A549 (cell line): ENCODE results near the gene SMYD1. TPM values are rescaled to one million over a fixed set of nuclear protein-coding genes. Genes with fewer than 3 reads are reported as not detected.

Source experiments
- ATAC-seq, 2 experiments: fragments of 200-7000 bp in 1 of 2; fragments of >200 bp in 1 of 2; cut with Nextera tagmentation in 1 of 2; cut with Tn5 transposase in 1 of 2; 3 replicates each; pipeline versions ENCODE4 v1.8.0 to v1.9.1; 2018 to 2020; ENCODE audit warnings: mild to moderate bottlenecking in 1 of 2, moderate library complexity in 1 of 2
- CTCF ChIA-PET: fragments of 300-600 bp; sonication (Branson Sonifier 250); formaldehyde crosslinking; extraction: SDS; loops from one replicate; lab custom pipeline; 2021; ENCODE audit warnings: antibody characterized with exemption, inconsistent platforms; lab: Yijun Ruan, JAX
- POLR2A ChIA-PET: fragments of 350-600 bp; formaldehyde crosslinking; extraction: SDS; loops from one replicate; lab custom pipeline; 2021; ENCODE audit warnings: antibody characterized with exemption, inconsistent platforms; lab: Yijun Ruan, JAX
- DNase-seq, 2 experiments: peaks; one replicate each; pipeline versions ENCODE4 v3.0.0 to v3.0.0-alpha.2; 2011 to 2016; ENCODE audit warnings: low read depth in 1 of 2, low spot score in 1 of 2
- FAIRE-seq: peaks from 2 replicates; lab custom pipeline; 2011; peaks lifted over from hg19 to GRCh38; lab: Jason Lieb, UNC
- H3K27ac ChIP-seq, 2 experiments: fragments of >200 bp; sonication (Bioruptor Twin); formaldehyde crosslinking; 3 replicates each; pipeline ENCODE4 v1.5.1; 2016 to 2017
- H3K4me1 ChIP-seq: fragments of >200 bp; sonication (Bioruptor Twin); formaldehyde crosslinking; 3 replicates; pipeline ENCODE4 v1.6.1; 2016
- H3K4me2 ChIP-seq: fragments of >200 bp; sonication (Bioruptor Twin); formaldehyde crosslinking; 3 replicates; pipeline ENCODE4 v1.6.1; 2016
- H3K4me3 ChIP-seq: fragments of >200 bp; sonication (Bioruptor Twin); formaldehyde crosslinking; 3 replicates; pipeline ENCODE4 v1.5.1; 2016
- H3K9me3 ChIP-seq: fragments of >200 bp; sonication (Bioruptor Twin); formaldehyde crosslinking; 3 replicates; pipeline ENCODE4 v1.6.1; 2016
- BHLHE40 ChIP-seq: IDR thresholded peaks from 2 replicates; pipeline ENCODE4 v1.6.1; 2012; ENCODE audit warnings: low read depth, low read length, inconsistent platforms
- EHF ChIP-seq: fragments of 250-450 bp; sonication (Bioruptor Pico); IDR thresholded peaks from 2 replicates; pipeline ENCODE4 v1.5.0; 2020; ENCODE audit warnings: mild to moderate bottlenecking
- EP300 ChIP-seq, 2 experiments: fragments of >200 bp; sonication (Bioruptor Twin); formaldehyde crosslinking; IDR thresholded peaks; 2 replicates in 1 of 2; 3 replicates in 1 of 2; pipeline ENCODE4 v1.6.1; 2016 to 2017
- ESRRA ChIP-seq: fragments of 150-350 bp; IDR thresholded peaks from 2 replicates; pipeline ENCODE4 v1.6.1; 2014; ENCODE audit warnings: mild to moderate bottlenecking, low read length, borderline replicate concordance
- FOSB ChIP-seq: fragments of 250-450 bp; sonication (Bioruptor Pico); IDR thresholded peaks from 2 replicates; pipeline ENCODE4 v1.5.0; 2020; ENCODE audit warnings: mild to moderate bottlenecking, moderate library complexity
- FOSL2 ChIP-seq, 2 experiments: fragments of 450-650 bp in 1 of 2; fragments of >200 bp in 1 of 2; sonication (Bioruptor Twin) in 1 of 2; formaldehyde crosslinking; IDR thresholded peaks; 2 replicates each; pipeline versions ENCODE4 v1.5.0 to v1.6.1; 2016 to 2020; ENCODE audit warnings: mild to moderate bottlenecking in 1 of 2, moderate library complexity in 1 of 2
- HOXB13 ChIP-seq: fragments of 250-450 bp; sonication (Bioruptor Pico); IDR thresholded peaks from 2 replicates; pipeline ENCODE4 v1.5.0; 2020; ENCODE audit warnings: low read depth, mild to moderate bottlenecking, moderate library complexity
- KDM5A ChIP-seq: fragments of 200-600 bp; sonication (generic); IDR thresholded peaks from 2 replicates; pipeline ENCODE4 v1.6.1; 2016; ENCODE audit warnings: antibody characterized with exemption, mild to moderate bottlenecking
- MAZ ChIP-seq: fragments of 150-350 bp; IDR thresholded peaks from 2 replicates; pipeline ENCODE4 v1.6.1; 2014; ENCODE audit warnings: antibody characterized with exemption, low read depth, low read length, borderline replicate concordance
- NPAS2 ChIP-seq: fragments of 250-450 bp; sonication (Bioruptor Pico); IDR thresholded peaks from 2 replicates; pipeline ENCODE4 v1.8.0; 2022; ENCODE audit warnings: mild to moderate bottlenecking, moderate library complexity, borderline replicate concordance
- NR3C1 ChIP-seq: fragments of >200 bp; sonication (Bioruptor Twin); formaldehyde crosslinking; IDR thresholded peaks from 3 replicates; pipeline ENCODE4 v1.6.1; 2017
- POLR2A ChIP-seq: IDR thresholded peaks from 2 replicates; pipeline ENCODE4 v1.6.1; 2012; ENCODE audit warnings: mild to moderate bottlenecking, low read length
- RFX5 ChIP-seq: fragments of 450-650 bp; IDR thresholded peaks from 2 replicates; pipeline ENCODE4 v1.7.1; 2014; ENCODE audit warnings: antibody characterized with exemption, mild to moderate bottlenecking, moderate library complexity
- RNF2 ChIP-seq: fragments of 200-600 bp; sonication (generic); IDR thresholded peaks from 2 replicates; pipeline ENCODE4 v1.6.1; 2016; ENCODE audit warnings: low read depth, mild to moderate bottlenecking, antibody characterized with exemption, moderate library complexity, borderline replicate concordance
- TFCP2L1 ChIP-seq: fragments of 250-450 bp; sonication (Bioruptor Pico); IDR thresholded peaks from 2 replicates; pipeline ENCODE4 v1.5.0; 2021; ENCODE audit warnings: mild to moderate bottlenecking
- WGBS: methylation state at CpG from one replicate; pipeline ENCODE4 v1.1.6; 2017; ENCODE audit errors: missing lambda C conversion rate; 5-methylcytosine and 5-hydroxymethylcytosine counted together
- polyA plus RNA-seq, 4 experiments: library from polyadenylated mRNA; depleted of rRNA in 3 of 4; stranded (reverse); fragments of >200 nt; fragmentation: RNase III in 1 of 4; extraction: RNeasy Plus Mini Kit Qiagen cat#74134 plus additional on column Dnase treatment in 1 of 4; gene quantifications; 2 replicates in 3 of 4; 3 replicates in 1 of 4; pipeline ENCODE4 v1.2.3, GENCODE V29; 2011 to 2017
- TF ChIP-seq, protein P1 (sequence below): IDR thresholded peaks from 2 replicates; pipeline ENCODE4 v1.6.1; 2012
- TF ChIP-seq, protein P2 (sequence below): fragments of 250-450 bp; sonication (Bioruptor Pico); IDR thresholded peaks from 2 replicates; pipeline ENCODE4 v1.5.0; 2020; ENCODE audit warnings: low read depth, mild to moderate bottlenecking, moderate library complexity
- TF ChIP-seq, protein P3 (sequence below): fragments of 250-450 bp; sonication (Bioruptor Pico); IDR thresholded peaks from 2 replicates; pipeline ENCODE4 v1.5.0; 2021; ENCODE audit warnings: mild to moderate bottlenecking, moderate library complexity, borderline replicate concordance
- TF ChIP-seq, protein P4 (sequence below): IDR thresholded peaks from 2 replicates; pipeline ENCODE4 v1.6.1; 2012
- TF ChIP-seq, protein P5 (sequence below): fragments of >200 bp; sonication (Bioruptor Twin); formaldehyde crosslinking; IDR thresholded peaks from 3 replicates; pipeline ENCODE4 v1.6.1; 2016

The SMYD1 gene
- polyA plus RNA-seq, 2 of the 4 experiments (the other 2 are of a cell fraction) = not detected

DNA sequence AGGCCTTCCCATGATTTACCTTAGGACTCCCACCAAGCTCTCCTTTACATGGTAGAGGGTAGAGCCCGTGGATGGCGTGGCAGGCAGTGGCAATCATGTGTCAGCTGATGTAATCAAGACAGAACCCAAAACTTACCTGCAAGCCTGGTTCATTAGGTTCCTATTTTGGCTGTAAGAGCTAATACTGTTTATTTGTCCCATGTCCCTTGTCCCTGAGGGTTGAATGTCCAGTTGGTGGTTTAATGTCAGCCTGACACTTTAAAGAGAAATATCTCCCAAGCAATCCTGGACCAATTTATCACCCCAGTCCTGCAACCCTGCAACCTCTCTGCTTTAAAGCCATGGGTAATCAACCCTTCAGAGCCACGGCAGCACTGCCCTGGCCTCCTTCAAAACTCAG, 66.2 kb downstream of the SMYD1 start:
- POLR2A ChIA-PET = no interaction called here
- Histone ChIP-seq H3K27ac (no peak overlapping the region), H3K4me2 (no peak overlapping the region), H3K4me1 (no peaks in the 10 kb centered on the region)
- ATAC-seq (no peak), FAIRE-seq (no peak)
- WGBS = 10% methylated on average over 3 of the region's 3 CpGs
- no peak for TF ChIP-seq RFX5
- no peak for TF ChIP-seq NR3C1
- no peak for TF ChIP-seq EHF (CRISPR knock-in tag)
- TF ChIP-seq TFCP2L1 = no peak
- TF ChIP-seq FOSB (CRISPR knock-in tag) = no peak
- no peak for TF ChIP-seq HOXB13 (CRISPR knock-in tag)
- no peak for TF ChIP-seq BHLHE40
- no peak for TF ChIP-seq POLR2A
- TF ChIP-seq, protein P1, sequence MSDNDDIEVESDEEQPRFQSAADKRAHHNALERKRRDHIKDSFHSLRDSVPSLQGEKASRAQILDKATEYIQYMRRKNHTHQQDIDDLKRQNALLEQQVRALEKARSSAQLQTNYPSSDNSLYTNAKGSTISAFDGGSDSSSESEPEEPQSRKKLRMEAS = no peak
- no peak for TF ChIP-seq KDM5A
- TF ChIP-seq, all 56 proteins: peak for 0
- CTCF ChIA-PET = interaction anchor here (0.6 to 2.2 kb wide), 4 partner anchors 26 to 105 kb away, joined by 3 to 11 read pairs (median 4); no protein-coding TSS in a partner anchor
- no peak overlapping the region for H3K4me3 ChIP-seq
- DNase-seq = no peak
- H3K9me3 ChIP-seq = no peaks in the 10 kb centered on the region

DNA sequence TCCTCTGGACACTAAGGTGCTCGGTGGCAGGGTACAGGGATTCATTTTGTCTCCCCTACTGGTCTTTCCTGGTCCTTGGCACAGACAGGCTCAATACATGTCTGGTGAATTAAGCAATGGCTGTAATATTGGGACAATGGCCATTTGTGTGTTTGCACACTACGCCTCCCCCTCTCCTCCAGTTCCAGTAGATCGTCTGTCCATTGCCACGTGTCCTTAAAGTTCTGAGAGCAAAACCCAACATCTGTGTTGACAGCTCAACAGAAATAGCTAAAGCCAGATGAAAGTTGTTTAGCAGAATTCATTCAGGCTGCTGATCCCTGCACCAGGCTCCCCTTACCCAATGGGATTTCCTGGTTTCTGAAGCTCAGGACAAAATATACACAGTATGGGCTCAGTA, 69.2 kb downstream of the SMYD1 start:
- no peak overlapping the region for H3K4me3 ChIP-seq
- 1% methylated on average over 4 of the region's 4 CpGs for whole genome bisulfite sequencing
- TF ChIP-seq, protein P2, sequence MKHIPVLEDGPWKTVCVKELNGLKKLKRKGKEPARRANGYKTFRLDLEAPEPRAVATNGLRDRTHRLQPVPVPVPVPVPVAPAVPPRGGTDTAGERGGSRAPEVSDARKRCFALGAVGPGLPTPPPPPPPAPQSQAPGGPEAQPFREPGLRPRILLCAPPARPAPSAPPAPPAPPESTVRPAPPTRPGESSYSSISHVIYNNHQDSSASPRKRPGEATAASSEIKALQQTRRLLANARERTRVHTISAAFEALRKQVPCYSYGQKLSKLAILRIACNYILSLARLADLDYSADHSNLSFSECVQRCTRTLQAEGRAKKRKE = no peak
- TF ChIP-seq MAZ = no peak
- TF ChIP-seq, protein P3, sequence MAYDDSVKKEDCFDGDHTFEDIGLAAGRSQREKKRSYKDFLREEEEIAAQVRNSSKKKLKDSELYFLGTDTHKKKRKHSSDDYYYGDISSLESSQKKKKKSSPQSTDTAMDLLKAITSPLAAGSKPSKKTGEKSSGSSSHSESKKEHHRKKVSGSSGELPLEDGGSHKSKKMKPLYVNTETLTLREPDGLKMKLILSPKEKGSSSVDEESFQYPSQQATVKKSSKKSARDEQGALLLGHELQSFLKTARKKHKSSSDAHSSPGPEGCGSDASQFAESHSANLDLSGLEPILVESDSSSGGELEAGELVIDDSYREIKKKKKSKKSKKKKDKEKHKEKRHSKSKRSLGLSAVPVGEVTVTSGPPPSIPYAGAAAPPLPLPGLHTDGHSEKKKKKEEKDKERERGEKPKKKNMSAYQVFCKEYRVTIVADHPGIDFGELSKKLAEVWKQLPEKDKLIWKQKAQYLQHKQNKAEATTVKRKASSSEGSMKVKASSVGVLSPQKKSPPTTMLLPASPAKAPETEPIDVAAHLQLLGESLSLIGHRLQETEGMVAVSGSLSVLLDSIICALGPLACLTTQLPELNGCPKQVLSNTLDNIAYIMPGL (CRISPR knock-in tag) = no peak
- TF ChIP-seq FOSL2 (IDR thresholded peaks at IDR 0.05) = no peak
- no peak for TF ChIP-seq FOSL2 (CRISPR knock-in tag; IDR thresholded peaks at IDR 0.05)
- TF ChIP-seq EP300 (IDR thresholded peaks at IDR 0.05) = no peak
- TF ChIP-seq, protein P4, sequence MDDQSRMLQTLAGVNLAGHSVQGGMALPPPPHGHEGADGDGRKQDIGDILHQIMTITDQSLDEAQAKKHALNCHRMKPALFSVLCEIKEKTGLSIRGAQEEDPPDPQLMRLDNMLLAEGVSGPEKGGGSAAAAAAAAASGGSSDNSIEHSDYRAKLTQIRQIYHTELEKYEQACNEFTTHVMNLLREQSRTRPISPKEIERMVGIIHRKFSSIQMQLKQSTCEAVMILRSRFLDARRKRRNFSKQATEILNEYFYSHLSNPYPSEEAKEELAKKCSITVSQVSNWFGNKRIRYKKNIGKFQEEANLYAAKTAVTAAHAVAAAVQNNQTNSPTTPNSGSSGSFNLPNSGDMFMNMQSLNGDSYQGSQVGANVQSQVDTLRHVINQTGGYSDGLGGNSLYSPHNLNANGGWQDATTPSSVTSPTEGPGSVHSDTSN = no peak
- TF ChIP-seq, all 56 proteins: peak for 0
- no peak for DNase-seq
- CTCF ChIA-PET = interaction anchor here (1.5 kb wide), 1 partner anchor 23 kb away, joined by 5 read pairs; no protein-coding TSS in a partner anchor
- POLR2A ChIA-PET = no interaction called here
- Histone ChIP-seq H3K9me3 (no peaks in the 10 kb centered on the region), H3K4me1 (no peaks in the 10 kb centered on the region), H3K27ac (no peak overlapping the region), H3K4me2 (no peak overlapping the region)
- ATAC-seq = no peak
- FAIRE-seq = no peak

DNA sequence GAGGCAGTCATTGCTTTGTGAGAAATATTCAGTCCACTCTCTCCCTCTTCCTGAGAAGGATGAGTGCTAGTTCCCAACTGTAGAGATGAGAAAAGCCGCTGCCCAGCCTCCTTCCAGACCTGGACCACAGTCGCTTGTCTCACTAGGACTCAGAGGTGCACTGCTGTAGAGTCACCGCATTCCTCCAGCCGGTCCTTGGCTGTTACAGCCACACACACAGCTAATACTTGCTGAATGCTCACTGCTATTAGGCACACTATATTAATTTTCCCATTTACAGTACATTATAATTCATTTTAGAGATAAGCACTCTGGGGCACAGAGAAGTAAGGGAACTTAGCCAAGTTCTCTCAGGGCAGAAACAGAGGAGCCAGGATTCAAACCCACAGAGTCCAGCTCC, 70.2 kb downstream of the SMYD1 start:
- Histone ChIP-seq H3K27ac (no peak overlapping the region), H3K4me3 (no peak overlapping the region)
- no peak for ATAC-seq
- TF ChIP-seq, protein P4 = no peak
- TF ChIP-seq, protein P5, sequence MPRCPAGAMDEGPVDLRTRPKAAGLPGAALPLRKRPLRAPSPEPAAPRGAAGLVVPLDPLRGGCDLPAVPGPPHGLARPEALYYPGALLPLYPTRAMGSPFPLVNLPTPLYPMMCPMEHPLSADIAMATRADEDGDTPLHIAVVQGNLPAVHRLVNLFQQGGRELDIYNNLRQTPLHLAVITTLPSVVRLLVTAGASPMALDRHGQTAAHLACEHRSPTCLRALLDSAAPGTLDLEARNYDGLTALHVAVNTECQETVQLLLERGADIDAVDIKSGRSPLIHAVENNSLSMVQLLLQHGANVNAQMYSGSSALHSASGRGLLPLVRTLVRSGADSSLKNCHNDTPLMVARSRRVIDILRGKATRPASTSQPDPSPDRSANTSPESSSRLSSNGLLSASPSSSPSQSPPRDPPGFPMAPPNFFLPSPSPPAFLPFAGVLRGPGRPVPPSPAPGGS = no peak
- TF ChIP-seq RNF2 = no peak
- TF ChIP-seq NPAS2 (CRISPR knock-in tag) = no peak
- TF ChIP-seq ESRRA = no peak
- no peak for TF ChIP-seq BHLHE40
- TF ChIP-seq, all 56 proteins: peak for 0
- FAIRE-seq = no peak
- Histone ChIP-seq H3K9me3 (no peaks in the 10 kb centered on the region), H3K4me1 (no peaks in the 10 kb centered on the region), H3K4me2 (no peak overlapping the region)
- WGBS = 41% methylated on average over 4 of the region's 4 CpGs
- no peak for DNase-seq
- CTCF ChIA-PET = interaction anchor here (1.1 kb wide), 1 partner anchor 22 kb away, joined by 7 read pairs; no protein-coding TSS in a partner anchor
- POLR2A ChIA-PET = no interaction called here
